HCT116 (cell line): ENCODE results near the gene PAX7. TPM values are rescaled to one million over a fixed set of nuclear protein-coding genes. Genes with fewer than 3 reads are reported as not detected.

Source experiments
- ATAC-seq: fragments of 200-7000 bp; cut with Tn5 transposase; 2 replicates; pipeline ENCODE4 v1.9.1; 2020; ENCODE audit warnings: mild to moderate bottlenecking, moderate library complexity
- BruUV-seq: library from RNA; stranded (reverse); fragments of 400-500 nt; replicated peaks from 2 replicates; lab custom pipeline; 2021; lab: Mats Ljungman, UMichigan
- CTCF ChIA-PET: fragments of 300-600 bp; sonication (Branson Sonifier 250); formaldehyde crosslinking; loops from one replicate; lab custom pipeline; 2021; ENCODE audit warnings: antibody characterized with exemption; lab: Charles Lee
- POLR2A ChIA-PET: fragments of 300-600, 350-600 bp; sonication (Branson Sonifier 250); formaldehyde crosslinking; loops from one replicate; lab custom pipeline; 2021; ENCODE audit warnings: antibody characterized with exemption; lab: Charles Lee
- RAD21 ChIA-PET, 2 experiments: fragments of 300-600 bp; sonication (Branson Sonifier 250); formaldehyde crosslinking; loops; one replicate each; lab custom pipeline; 2023; ENCODE audit warnings: low total read pairs in 2 of 2; ENCODE audit not compliant: uncharacterized antibody in 2 of 2, unreplicated experiment in 2 of 2, low non-redundant PET in 1 of 2; lab: Charles Lee
- DNase-seq: peaks from one replicate; pipeline ENCODE4 v3.0.0-alpha.2; 2010; ENCODE audit warnings: low read depth, low spot score
- H2AFZ ChIP-seq: fragments of 200-600 bp; shearing (Covaris generic), sonication (generic); 2 replicates; pipeline ENCODE4 v1.6.1; 2017; ENCODE audit warnings: low read depth, mixed run types, mixed read lengths, antibody characterized with exemption, low read length; ENCODE audit not compliant: poor library complexity, severe bottlenecking
- H3K27ac ChIP-seq: 2 replicates; pipeline ENCODE4 v1.5.1; 2012; ENCODE audit warnings: low read depth, low read length
- H3K27me3 ChIP-seq: fragments of 200-600 bp; sonication (generic); 2 replicates; pipeline ENCODE4 v1.6.1; 2016; ENCODE audit warnings: mixed run types, low read length, mixed read lengths; ENCODE audit not compliant: insufficient read depth
- H3K36me3 ChIP-seq, 2 experiments: fragments of 200-500 bp in 1 of 2; fragments of 200-600 bp in 1 of 2; sonication (Bioruptor generic) in 1 of 2; sonication (generic) in 1 of 2; 2 replicates each; pipeline versions ENCODE4 v1.5.1 to v1.6.1; 2014 to 2016; ENCODE audit warnings: low read length in 2 of 2, inconsistent platforms in 1 of 2, mixed read lengths in 1 of 2, mixed run types in 1 of 2; ENCODE audit not compliant: insufficient read depth in 2 of 2, control insufficient read depth in 1 of 2
- H3K4me1 ChIP-seq, 2 experiments: fragments of 200-600 bp in 1 of 2; sonication (generic) in 1 of 2; 2 replicates each; pipeline versions ENCODE4 v1.5.1 to v1.6.1; 2012 to 2017; ENCODE audit warnings: low read length in 2 of 2, inconsistent platforms in 1 of 2, mild to moderate bottlenecking in 1 of 2, mixed read lengths in 1 of 2, mixed run types in 1 of 2, moderate library complexity in 1 of 2; ENCODE audit not compliant: insufficient read depth in 2 of 2, control insufficient read depth in 1 of 2
- H3K4me2 ChIP-seq: fragments of 200-600 bp; sonication (generic); 2 replicates; pipeline ENCODE4 v1.6.1; 2017; ENCODE audit warnings: mixed run types, low read length, mixed read lengths
- H3K4me3 ChIP-seq, 2 experiments: fragments of 200-600 bp in 1 of 2; sonication (generic) in 1 of 2; replicated peaks in 1 of 2; 2 replicates each; pipeline ENCODE4 v1.5.1; 2011 to 2016; ENCODE audit warnings: low read length in 2 of 2, control low read depth in 1 of 2, low read depth in 1 of 2, mild to moderate bottlenecking in 1 of 2, mixed read lengths in 1 of 2, mixed run types in 1 of 2
- H3K79me2 ChIP-seq: fragments of 200-600 bp; sonication (generic); 2 replicates; pipeline ENCODE4 v1.6.1; 2017; ENCODE audit warnings: mild to moderate bottlenecking, mixed run types, low read length, moderate library complexity, mixed read lengths; ENCODE audit not compliant: insufficient read depth
- H3K9ac ChIP-seq: fragments of 200-600 bp; sonication (generic); 2 replicates; pipeline ENCODE4 v1.6.1; 2016; ENCODE audit warnings: low read length, mixed read lengths
- H3K9me2 ChIP-seq: fragments of 200-600 bp; sonication (generic), shearing (Covaris generic); 2 replicates; pipeline ENCODE4 v1.6.1; 2017; ENCODE audit warnings: mixed run types, mild to moderate bottlenecking, moderate library complexity; ENCODE audit not compliant: insufficient read depth
- H3K9me3 ChIP-seq, 2 experiments: fragments of 200-500 bp in 1 of 2; fragments of 200-600 bp in 1 of 2; sonication (Bioruptor generic) in 1 of 2; sonication (generic) in 1 of 2; 2 replicates each; pipeline ENCODE4 v1.6.1; 2014 to 2017; ENCODE audit warnings: low read length in 2 of 2, mixed read lengths in 2 of 2, inconsistent platforms in 1 of 2, low read depth in 1 of 2, mild to moderate bottlenecking in 1 of 2, mixed run types in 1 of 2, moderate library complexity in 1 of 2; ENCODE audit not compliant: control insufficient read depth in 1 of 2, insufficient read depth in 1 of 2
- H4K20me1 ChIP-seq: fragments of 200-600 bp; sonication (generic), shearing (Covaris generic); 2 replicates; pipeline ENCODE4 v1.6.1; 2017; ENCODE audit warnings: mixed run types, mild to moderate bottlenecking, moderate library complexity; ENCODE audit not compliant: insufficient read depth
- ATF3 ChIP-seq: IDR thresholded peaks from 2 replicates; pipeline ENCODE4 v1.6.1; 2012
- CEBPB ChIP-seq: IDR thresholded peaks from 2 replicates; pipeline ENCODE4 v1.6.1; 2012; ENCODE audit warnings: low read depth
- ELF1 ChIP-seq: IDR thresholded peaks from 2 replicates; pipeline ENCODE4 v1.6.1; 2012; ENCODE audit warnings: low read depth, borderline replicate concordance
- EZH2phosphoT487 ChIP-seq: fragments of 200-600 bp; IDR thresholded peaks from 2 replicates; pipeline ENCODE4 v1.6.1; 2018; ENCODE audit warnings: antibody characterized with exemption, borderline replicate concordance
- MAX ChIP-seq: IDR thresholded peaks from 2 replicates; pipeline ENCODE4 v1.6.1; 2012
- POLR2A ChIP-seq: IDR thresholded peaks from 2 replicates; pipeline ENCODE4 v1.7.0; 2011; ENCODE audit warnings: borderline replicate concordance; ENCODE audit not compliant: insufficient read depth, insufficient read length; ENCODE audit errors: extremely low read depth
- POLR2AphosphoS5 ChIP-seq: IDR thresholded peaks from 2 replicates; pipeline ENCODE4 v1.6.1; 2011; ENCODE audit warnings: mild to moderate bottlenecking, low read depth, low read length, moderate library complexity
- RAD21 ChIP-seq: IDR thresholded peaks from 2 replicates; pipeline ENCODE4 v1.6.1; 2012; ENCODE audit warnings: low read depth, mild to moderate bottlenecking
- REST ChIP-seq: IDR thresholded peaks from 2 replicates; pipeline ENCODE4 v1.6.1; 2012; ENCODE audit warnings: low read depth
- YY1 ChIP-seq: IDR thresholded peaks from 2 replicates; pipeline ENCODE4 v1.6.1; 2011; ENCODE audit warnings: low read length, low read depth, moderate library complexity, mild to moderate bottlenecking; ENCODE audit not compliant: insufficient replicate concordance; ENCODE audit errors: extremely low read depth
- ZNF274 ChIP-seq: fragments of 200-500 bp; sonication (Bioruptor generic); IDR thresholded peaks from 2 replicates; pipeline ENCODE4 v1.6.1; 2014; ENCODE audit warnings: mild to moderate bottlenecking, low read depth, low read length, inconsistent platforms
- intact Hi-C: fragments of 100-400 bp; cut with micrococcal nuclease; formaldehyde crosslinking; loops from 2 replicates; pipeline ENCODE4 v1.10.0; 2022
- total RNA-seq: library from RNA; stranded (reverse); gene quantifications from one replicate; pipeline ENCODE4 v1.2.1, GENCODE V29; 2021; ENCODE audit not compliant: unreplicated experiment

Gene PAX7
- total RNA-seq, 1 experiment from 2014 or later: not detected

- Histone ChIP-seq H4K20me1 (no peaks in the 10 kb centered on the region), H2AFZ (no peak overlapping the region), H3K4me1 (no peaks in the 10 kb centered on the region), H3K4me3 (no peak overlapping the region), H3K79me2 (no peaks in the 10 kb centered on the region), H3K27me3 (peaks cover 13% of the 10 kb centered on the region; the same call in 1 of the 2 replicates), H3K4me2 (no peak overlapping the region), H3K27ac (no peak overlapping the region), H3K9ac (no peak overlapping the region), H3K9me3 (no peaks in the 10 kb centered on the region), H3K36me3 (no peaks in the 10 kb centered on the region), H3K9me2 (no peaks in the 10 kb centered on the region)
- DNase-seq: no peak
- intact Hi-C loops: no loop called here
- ChIA-PET CTCF (no interaction called here), RAD21 (no interaction called here), POLR2A (no interaction called here)
- no TSS peak for BruUV-seq
- ATAC-seq: no peak
- TF ChIP-seq POLR2A (no peak), EZH2phosphoT487 (no peak), REST (no peak), ATF3 (no peak), ELF1 (no peak), YY1 (no peak), POLR2AphosphoS5 (no peak), ZNF274 (no peak), MAX (no peak), CEBPB (no peak), RAD21 (no peak)
These were observed 90.4 kb downstream of the PAX7 start for GRCh38 chr1:18721041-18721440.
